GF-D8 (cell line): Measurements from ENCODE around the gene SMG9.
"Not testable (repeated sequence)": the region's sequence is repeated elsewhere in the genome, so short reads cannot be mapped to it uniquely, and the experiment has no call there.

Experiments used
- DNase-seq: peaks from one replicate; lab custom pipeline; 2025; lab: John Stamatoyannopoulos, UW

SMG9 gene

GRCh38 chr19:43780706-43781525 lies 26.2 kb upstream of the SMG9 start, which contains the start of gene KCNN4:
TSS of gene KCNN4 (minus strand) at chr19:43780973. CDS start at chr19:43780861, 112 bp downstream.
- DNase-seq, result peak; percentile 18

DNA sequence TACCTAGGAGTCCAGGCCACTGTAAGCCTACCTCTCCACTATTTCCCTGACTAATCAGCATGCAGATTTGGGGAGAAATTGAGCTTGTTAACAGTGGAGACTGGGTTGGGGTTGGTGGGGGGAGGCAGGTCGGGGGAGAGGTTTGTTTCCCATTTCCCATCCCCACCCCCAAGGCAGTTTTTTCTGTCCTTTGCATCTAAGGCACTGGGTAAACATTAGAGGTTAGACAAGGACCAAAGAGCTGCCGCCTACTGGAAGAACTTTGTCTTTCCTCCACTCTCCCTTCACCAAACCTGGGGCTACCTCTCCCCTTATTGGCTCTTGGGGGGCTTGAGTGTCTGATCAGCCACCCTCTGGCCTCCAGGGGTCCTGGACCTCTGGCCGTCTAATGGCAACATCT lies 25.1 kb upstream of the SMG9 start:
- DNase-seq, result peak; percentile 47

DNA sequence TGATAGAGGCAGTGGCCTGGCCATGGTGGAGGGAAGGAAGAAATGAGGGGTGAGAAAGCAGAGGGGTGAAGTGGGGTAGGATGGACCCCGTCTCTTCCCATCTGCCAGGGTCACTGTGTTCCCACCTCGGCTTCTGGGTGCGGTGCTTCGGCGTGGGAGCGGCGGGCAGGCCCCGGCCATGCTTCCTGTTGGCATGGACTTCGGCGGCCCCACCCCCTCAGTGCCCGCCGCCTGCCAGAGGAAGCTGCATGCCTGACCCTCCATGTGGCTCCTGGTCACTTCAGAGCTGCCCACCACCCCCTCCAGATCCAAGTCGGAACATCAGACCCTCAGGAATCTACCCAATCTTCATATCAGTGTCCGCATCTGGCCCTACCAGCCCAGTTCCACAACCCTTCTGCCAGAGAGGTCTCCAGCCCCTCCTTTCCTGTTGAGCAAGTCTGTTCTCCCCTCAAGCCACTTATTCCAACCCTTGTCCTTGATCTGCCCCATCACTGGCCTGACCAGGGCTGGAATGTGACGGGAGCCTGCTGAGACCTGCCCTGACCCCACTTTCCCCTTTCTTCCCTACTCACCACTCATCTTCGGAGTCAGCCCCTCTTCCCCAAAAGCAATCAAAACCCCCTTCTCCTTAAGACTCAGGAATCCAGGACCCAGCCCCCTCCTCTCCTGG lies 24.5 kb upstream of the SMG9 start:
- DNase-seq, result peak; percentile 33

- no peak for DNase-seq
Measured at GRCh38 chr19:43778651-43779050, 23.9 kb upstream of the SMG9 start.

DNA sequence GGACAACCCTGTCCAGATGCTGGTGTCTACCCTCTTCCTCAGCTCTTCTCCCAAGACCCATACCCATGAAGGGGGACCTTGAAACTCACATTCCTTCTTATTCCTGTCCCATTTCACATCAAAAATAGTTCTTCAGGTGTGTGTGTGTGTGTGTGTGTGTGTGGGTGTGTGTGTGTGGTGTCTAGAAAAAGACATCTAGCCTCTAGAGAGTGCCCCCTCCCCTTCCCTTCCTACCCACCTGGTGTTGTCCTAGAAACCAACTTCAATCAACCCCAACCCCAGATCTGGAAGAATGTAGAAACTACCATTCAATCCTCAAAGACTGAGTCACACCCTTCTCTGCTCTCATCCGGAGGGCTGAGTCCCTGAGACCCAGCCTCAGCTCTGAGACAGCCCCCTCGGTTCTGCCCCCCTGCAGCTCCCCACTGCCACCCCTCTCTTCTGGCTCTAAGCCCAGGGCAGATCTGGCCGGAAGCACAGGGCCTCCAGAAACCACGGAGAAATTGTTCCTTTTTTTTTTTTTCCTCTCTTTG lies 22.5 kb upstream of the SMG9 start:
- peak; percentile 87 for DNase-seq

DNA sequence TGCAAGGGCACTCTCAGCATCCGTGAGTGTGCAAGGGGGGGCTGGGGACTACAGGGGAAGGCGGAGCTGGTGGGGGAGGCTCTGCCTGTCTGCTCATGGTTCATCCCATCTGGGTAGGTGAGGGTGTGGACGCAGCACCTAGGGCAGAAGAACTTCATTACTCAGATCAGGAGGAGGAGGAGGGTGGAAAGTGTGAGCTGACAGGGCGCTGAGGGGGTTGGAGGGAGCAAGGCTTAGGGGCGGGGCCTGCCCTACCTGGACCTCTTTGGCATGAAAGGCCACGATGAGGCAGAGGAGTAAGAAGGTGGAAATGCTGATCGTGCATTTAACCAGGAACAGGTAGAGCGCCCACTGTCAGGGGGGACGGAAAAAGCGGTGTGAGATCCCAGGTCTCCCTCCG lies 21.5 kb upstream of the SMG9 start:
- DNase-seq, result no peak

GRCh38 chr19:43775299-43775890 lies 20.6 kb upstream of the SMG9 start:
- DNase-seq, result no peak

GRCh38 chr19:43774940-43775258 lies 20.1 kb upstream of the SMG9 start:
- DNase-seq, result not testable (repeated sequence)

DNA sequence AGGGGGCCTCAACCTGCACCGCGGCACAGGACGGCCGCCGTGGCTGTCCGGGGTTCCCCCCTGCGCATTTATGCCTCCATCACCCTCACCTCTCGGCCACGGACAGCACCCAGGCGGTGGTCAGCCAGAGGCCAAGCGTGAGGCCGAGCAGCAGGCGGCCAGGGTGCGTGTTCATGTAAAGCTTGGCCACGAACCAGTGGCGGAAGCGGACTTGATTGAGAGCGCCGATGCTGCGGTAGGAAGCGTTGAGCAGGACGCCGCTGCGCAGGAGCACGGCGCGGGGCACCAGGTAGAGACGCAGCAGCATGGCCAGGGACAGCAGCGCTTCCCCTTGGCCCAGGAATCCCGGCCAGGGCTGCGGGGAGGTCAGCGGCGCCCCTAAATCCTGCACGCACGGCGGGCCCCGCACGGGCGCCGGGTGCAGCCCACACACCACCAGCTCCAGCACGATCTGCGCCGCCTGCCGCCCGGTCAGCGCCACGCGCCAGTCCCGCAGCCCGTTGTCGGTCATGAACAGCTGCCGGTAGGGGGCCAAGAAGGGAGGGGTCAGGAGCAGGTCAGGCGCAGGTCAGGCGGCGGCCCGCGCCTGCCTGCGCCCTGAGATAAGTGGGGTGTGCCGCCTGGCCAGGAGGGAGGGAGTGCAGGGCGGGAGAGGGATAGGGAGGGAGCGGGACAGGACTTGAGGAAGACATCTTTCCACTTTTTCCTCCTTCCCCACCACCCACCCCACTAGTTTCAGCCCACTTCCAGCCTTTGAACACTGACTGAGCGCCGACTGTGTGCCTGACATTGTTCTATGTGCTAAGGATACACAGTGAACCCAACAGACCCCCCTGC lies 19.6 kb upstream of the SMG9 start:
- DNase-seq, result no peak

DNA sequence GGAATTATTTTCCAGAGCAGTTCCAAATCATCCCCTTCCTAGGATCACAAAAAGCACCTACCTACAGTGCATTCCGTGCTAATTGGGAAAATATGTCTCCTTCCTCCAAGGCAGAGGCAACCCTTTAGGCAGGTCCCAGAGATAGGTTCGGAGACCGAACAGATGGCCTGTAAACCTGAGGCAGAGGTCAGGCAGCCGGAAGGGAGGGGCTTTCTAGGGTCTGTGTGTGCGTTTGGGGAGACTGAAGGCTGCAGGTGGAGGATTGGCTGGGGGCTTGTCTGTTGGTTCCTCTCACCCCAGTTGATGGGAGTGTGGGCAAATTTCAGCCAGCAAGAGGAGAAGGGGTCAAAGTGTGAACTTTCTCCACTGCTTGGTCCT lies 19.0 kb upstream of the SMG9 start:
- no peak for DNase-seq

DNA sequence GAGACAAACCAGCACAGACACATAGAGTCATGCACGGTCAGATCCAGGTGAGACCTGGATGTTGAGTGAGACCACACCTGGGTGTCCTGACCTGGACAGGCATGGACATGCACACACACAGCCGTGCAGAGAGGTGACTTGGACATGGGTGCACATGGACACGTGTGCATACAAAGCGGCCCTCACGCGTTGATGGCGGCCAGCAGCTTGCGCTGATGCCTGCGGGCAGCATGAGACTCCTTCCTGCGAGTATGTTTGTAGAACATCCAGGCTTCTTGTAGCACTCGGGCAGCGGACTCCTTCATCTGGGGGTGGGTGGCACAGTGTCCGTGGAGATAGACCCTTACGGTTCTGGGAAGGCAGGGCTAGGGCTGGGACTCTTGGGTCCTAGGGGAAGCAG lies 14.5 kb upstream of the SMG9 start:
- no peak for DNase-seq

- DNase-seq, result peak; percentile 89
Measured at GRCh38 chr19:43768273-43769050, 13.7 kb upstream of the SMG9 start.

DNA sequence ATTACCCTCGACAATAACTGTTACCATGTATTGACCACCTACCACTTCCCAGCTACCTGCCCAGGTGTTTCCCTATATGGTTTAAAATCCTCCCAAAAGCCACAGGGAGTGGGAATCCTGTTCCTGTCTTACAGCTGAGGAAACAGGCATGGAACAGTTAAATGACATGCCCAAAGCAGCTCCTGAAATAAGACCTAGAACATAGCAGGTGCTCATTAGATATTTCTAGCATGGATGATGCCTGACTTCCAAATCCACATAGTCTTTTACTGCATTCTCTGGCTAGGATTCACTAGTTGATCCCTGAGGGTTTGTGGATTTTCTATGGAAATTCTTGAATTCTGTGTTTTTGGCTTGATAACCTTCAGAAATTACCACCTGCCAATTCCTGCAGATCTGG lies 13.1 kb upstream of the SMG9 start:
- no peak for DNase-seq

GRCh38 chr19:43767316-43767715 lies 12.6 kb upstream of the SMG9 start:
- DNase-seq, result no peak

DNA sequence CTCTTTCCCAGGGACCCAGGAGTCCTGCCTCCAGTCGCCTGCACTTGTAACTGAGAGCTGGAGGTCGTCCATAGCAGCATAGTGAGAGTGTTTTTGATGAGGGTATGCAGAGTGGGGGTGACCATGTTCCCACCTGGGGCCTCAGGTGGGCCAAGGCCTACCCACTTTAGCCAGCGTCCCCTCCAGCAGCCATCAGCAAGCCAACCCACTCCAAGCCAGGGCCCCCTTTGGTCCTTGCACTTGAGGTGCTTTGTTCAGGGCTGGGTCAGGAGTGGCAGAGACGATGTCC lies 11.9 kb upstream of the SMG9 start:
- DNase-seq, result no peak

GRCh38 chr19:43765109-43765876 lies 10.5 kb upstream of the SMG9 start:
- DNase-seq, result no peak

GRCh38 chr19:43764684-43765083 lies 9.9 kb upstream of the SMG9 start:
- DNase-seq, result not testable (repeated sequence)

DNA sequence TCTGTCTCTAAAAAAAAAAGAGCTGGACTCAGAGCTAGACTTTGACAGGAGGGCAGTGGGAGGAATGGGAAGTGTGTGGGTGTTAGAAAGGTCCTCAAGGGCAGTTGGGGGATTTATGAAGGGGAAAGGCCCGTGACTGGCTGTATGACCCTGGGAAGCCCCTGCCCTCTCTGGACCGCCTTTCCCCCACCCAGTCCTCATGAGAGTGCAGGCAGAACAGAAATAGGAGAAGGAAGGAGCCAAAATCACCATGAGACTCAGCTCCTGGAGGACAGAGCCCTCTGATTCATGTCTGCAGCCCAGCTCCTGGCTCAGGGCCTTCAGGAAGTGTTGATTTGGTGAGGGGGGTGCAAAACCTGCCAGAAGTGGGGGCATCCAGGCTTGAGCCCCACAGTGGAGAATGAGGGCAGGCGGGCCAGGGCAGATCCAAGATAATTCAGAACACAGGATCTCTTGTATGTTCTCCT lies 8.7 kb upstream of the SMG9 start:
- DNase-seq, result no peak

GRCh38 chr19:43762814-43763213 lies 8.1 kb upstream of the SMG9 start:
- no peak for DNase-seq

GRCh38 chr19:43760941-43761340 lies 6.2 kb upstream of the SMG9 start:
- no peak for DNase-seq

GRCh38 chr19:43759515-43759914 lies 4.8 kb upstream of the SMG9 start:
- DNase-seq, result no peak
